ENCODE results near the gene SLC15A4.

The SLC15A4 gene

DNA sequence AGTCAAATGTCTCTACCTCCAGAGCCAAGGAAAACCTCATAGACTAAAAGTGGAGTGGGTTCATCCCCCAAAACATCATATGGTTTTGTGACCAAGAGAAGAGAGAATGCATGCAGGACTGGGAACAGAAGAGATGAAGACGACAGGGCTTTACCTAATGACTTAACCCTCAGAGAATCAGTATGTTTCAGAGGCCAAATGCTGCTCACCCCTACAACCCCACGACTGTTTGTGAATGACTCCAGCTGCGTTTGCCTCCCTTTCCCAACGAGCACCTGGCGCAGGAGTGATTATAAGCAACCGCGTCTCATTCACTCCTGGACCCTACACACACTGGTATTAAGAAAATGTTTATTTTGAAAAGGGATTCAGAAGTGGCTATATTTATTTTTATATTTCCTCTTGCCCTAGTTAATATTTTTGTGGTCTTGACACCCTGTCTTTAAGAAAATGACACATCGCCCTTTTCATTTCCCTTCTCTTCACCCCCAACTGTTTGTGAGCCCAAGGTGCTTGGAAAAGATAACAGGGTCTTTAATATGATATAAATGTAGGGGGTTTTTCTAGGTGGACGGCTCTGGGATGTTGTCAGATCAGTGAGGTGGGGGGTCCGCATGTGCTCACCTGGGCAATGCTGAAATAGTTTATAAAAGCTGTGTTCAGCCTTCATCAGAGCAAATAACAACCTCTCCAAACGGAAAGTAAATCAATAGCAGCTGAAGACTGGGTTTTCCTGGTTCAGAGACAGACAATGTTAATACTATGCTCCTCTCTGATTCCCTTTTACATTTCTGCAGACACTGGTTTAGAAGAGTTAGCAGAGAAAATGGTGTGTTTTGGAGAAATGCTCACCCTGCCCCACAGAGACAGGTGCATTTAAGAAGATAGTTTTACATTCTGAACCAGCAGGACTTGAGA lies 77.7 kb downstream of the SLC15A4 start:
- DNase-seq = no peak

DNA sequence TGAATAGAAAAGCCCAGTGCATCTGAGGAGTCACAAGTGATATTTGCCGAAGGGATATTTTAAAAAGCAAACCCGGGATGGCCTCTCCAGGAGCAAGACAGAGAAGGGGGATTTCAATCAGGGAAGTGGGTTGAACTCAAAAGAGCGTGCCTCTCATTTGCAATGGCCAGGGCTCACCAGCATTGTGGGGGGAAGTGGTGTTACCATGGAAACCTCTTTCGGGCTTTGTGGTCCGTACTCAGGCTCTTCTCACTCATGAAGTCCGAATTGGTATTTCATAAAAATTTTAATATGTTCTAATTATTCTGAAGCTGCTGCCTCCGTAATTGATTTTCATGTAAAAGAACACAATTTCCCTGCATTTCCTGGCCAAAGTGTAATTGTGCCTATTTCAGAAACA lies 79.8 kb downstream of the SLC15A4 start:
- DNase-seq = no peak
